ENCODE results near the gene PATE3. TPM values are rescaled to one million over a fixed set of nuclear protein-coding genes. Genes with fewer than 3 reads are reported as not detected.

PATE3 gene
- total and polyA plus RNA-seq, 2 of the 4 experiments (the other 2 are of a cell fraction) = not detected

DNA sequence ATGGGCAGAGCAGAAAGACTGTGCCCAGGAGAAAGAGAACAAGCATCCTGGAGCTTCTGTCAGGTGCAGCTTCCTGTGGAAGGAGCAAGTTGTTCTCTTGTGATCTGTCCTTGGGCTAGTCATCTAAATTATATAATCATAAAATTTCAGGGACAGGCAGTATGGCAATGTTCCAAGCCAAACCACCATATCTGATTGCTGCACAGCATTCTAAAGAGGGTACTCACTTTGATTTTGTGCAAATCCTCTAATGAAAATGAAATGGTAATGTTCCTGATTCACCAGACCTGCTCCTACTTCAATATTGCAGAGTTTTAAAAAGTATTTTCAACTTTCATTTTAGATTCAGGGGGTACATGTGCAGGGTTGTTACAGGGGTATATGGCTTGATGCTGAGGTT is 9.2 kb upstream of the PATE3 start, which contains the start of gene PATE2:
Gene PATE2, minus strand, starts transcription at position 101 of the 400 bp plus-strand sequence. Its CDS starts 55 bp downstream, at position 46.
- no peaks in the 10 kb centered on the region for H4K20me1 ChIP-seq (ENCODE audit: insufficient read depth, low read length)
- ATAC-seq (ENCODE audit: low read depth) (no peak), DNase-seq (no peak)
- intact Hi-C loops (cut with micrococcal nuclease) (no loop called here), in situ Hi-C loops (cut with MboI; ENCODE audit: low sequenced_read_pairs) (no loop called here), dilution Hi-C loops (cut with HindIII; ENCODE audit: low sequenced_read_pairs, unreplicated experiment) (no loop called here)
- H2BK20ac ChIP-seq (ENCODE audit: low read depth, low read length) = no peak within 1 kb of the TSS
- no peak within 1 kb of the TSS for H3K9ac ChIP-seq (ENCODE audit: low read depth, low read length)
- H3K4me3 ChIP-seq (ENCODE audit: insufficient read depth, low read depth, low read length) = no peak within 1 kb of the TSS
- H3K14ac ChIP-seq (replicated peaks; ENCODE audit: low read depth, low read length) = no peak within 1 kb of the TSS
- no peaks in the 10 kb centered on the region for H3K4me1 ChIP-seq (ENCODE audit: control insufficient read depth, insufficient read depth, low read length)
- no peak within 1 kb of the TSS for H2BK120ac ChIP-seq (ENCODE audit: low read depth, low read length)
- H2AK5ac ChIP-seq (ENCODE audit: low read depth, low read length) = no peak within 1 kb of the TSS
- no peak within 1 kb of the TSS for H2AFZ ChIP-seq (replicated peaks; ENCODE audit: low read length, poor library complexity)
- H2AK9ac ChIP-seq (replicated peaks; ENCODE audit: low read depth, low read length, poor library complexity) = no peak within 1 kb of the TSS
- BruUV-seq (replicated peaks) = no TSS peak
- no peaks in the 10 kb centered on the region for H3K36me3 ChIP-seq (ENCODE audit: control insufficient read depth, insufficient read depth, low read length)
- H3K79me1 ChIP-seq (ENCODE audit: low read depth in 1 of 2, low read length in 2 of 2) = no peaks in the 10 kb centered on the region
- H2BK15ac ChIP-seq (ENCODE audit: low read depth, low read length) = no peak within 1 kb of the TSS
- H3K56ac ChIP-seq (ENCODE audit: extremely low read depth, insufficient read depth, low read length) = no peak within 1 kb of the TSS
- H3K4me2 ChIP-seq (ENCODE audit: low read depth, low read length) = no peak within 1 kb of the TSS
- no peaks in the 10 kb centered on the region for H3K27me3 ChIP-seq (ENCODE audit: control insufficient read depth, insufficient read depth, low read length)
- no peak within 1 kb of the TSS for H3K4ac ChIP-seq (ENCODE audit: low read depth, low read length)
- ChIA-PET CTCF (no interaction called here), POLR2A (ENCODE audit: unreplicated experiment) (no interaction called here)
- no peaks in the 10 kb centered on the region for H3K9me1 ChIP-seq (ENCODE audit: insufficient read depth, low read length)
- H3K9me3 ChIP-seq (ENCODE audit: control insufficient read depth, insufficient read depth, low read length) = no peaks in the 10 kb centered on the region
- no peak within 1 kb of the TSS for H3K23ac ChIP-seq (ENCODE audit: low read depth, low read length)
- no peak within 1 kb of the TSS for H3K18ac ChIP-seq (ENCODE audit: low read depth, low read length)
- H4K5ac ChIP-seq (ENCODE audit: low read depth, low read length) = no peak within 1 kb of the TSS
- no peak within 1 kb of the TSS for H2BK5ac ChIP-seq (ENCODE audit: low read depth, low read length, poor library complexity, severe bottlenecking)
- H4K8ac ChIP-seq (ENCODE audit: low read depth in 2 of 2, low read length in 2 of 2) = no peak within 1 kb of the TSS
- no peak within 1 kb of the TSS for H4K91ac ChIP-seq (ENCODE audit: insufficient read depth, low read depth, low read length)
- TF ChIP-seq CEBPB (IDR thresholded peaks at IDR 0.05; ENCODE audit: low read depth, low read length) (no peak), RFX5 (IDR thresholded peaks at IDR 0.05; ENCODE audit: low read depth, low read length) (no peak), SMC3 (IDR thresholded peaks at IDR 0.05; ENCODE audit: low read depth, low read length) (no peak), FOS (IDR thresholded peaks at IDR 0.05; ENCODE audit: low read depth, low read length) (no peak), RCOR1 (IDR thresholded peaks at IDR 0.05; ENCODE audit: insufficient replicate concordance, low read length) (no peak), MXI1 (IDR thresholded peaks at IDR 0.05; ENCODE audit: borderline replicate concordance, low read depth, low read length) (no peak), CHD1 (IDR thresholded peaks at IDR 0.05; ENCODE audit: low read depth, low read length) (no peak), RAD21 (IDR thresholded peaks at IDR 0.05; ENCODE audit: low read length) (no peak), MAFK (IDR thresholded peaks at IDR 0.05; ENCODE audit: low read depth, low read length) (no peak), NFE2L2 (IDR thresholded peaks at IDR 0.05; ENCODE audit: low read depth, low read length) (no peak), MAZ (IDR thresholded peaks at IDR 0.05; ENCODE audit: borderline replicate concordance, low read depth, low read length) (no peak), BHLHE40 (IDR thresholded peaks at IDR 0.05; ENCODE audit: low read depth, low read length) (no peak), POLR2A (IDR thresholded peaks at IDR 0.05; ENCODE audit: low read depth, low read length) (no peak)
- TF ChIP-seq, protein P1, sequence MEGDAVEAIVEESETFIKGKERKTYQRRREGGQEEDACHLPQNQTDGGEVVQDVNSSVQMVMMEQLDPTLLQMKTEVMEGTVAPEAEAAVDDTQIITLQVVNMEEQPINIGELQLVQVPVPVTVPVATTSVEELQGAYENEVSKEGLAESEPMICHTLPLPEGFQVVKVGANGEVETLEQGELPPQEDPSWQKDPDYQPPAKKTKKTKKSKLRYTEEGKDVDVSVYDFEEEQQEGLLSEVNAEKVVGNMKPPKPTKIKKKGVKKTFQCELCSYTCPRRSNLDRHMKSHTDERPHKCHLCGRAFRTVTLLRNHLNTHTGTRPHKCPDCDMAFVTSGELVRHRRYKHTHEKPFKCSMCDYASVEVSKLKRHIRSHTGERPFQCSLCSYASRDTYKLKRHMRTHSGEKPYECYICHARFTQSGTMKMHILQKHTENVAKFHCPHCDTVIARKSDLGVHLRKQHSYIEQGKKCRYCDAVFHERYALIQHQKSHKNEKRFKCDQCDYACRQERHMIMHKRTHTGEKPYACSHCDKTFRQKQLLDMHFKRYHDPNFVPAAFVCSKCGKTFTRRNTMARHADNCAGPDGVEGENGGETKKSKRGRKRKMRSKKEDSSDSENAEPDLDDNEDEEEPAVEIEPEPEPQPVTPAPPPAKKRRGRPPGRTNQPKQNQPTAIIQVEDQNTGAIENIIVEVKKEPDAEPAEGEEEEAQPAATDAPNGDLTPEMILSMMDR (conservative IDR thresholded peaks at IDR 0.05; ENCODE audit: low read depth, low read length) = no peak
- TF ChIP-seq, protein P2, sequence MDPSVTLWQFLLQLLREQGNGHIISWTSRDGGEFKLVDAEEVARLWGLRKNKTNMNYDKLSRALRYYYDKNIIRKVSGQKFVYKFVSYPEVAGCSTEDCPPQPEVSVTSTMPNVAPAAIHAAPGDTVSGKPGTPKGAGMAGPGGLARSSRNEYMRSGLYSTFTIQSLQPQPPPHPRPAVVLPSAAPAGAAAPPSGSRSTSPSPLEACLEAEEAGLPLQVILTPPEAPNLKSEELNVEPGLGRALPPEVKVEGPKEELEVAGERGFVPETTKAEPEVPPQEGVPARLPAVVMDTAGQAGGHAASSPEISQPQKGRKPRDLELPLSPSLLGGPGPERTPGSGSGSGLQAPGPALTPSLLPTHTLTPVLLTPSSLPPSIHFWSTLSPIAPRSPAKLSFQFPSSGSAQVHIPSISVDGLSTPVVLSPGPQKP (IDR thresholded peaks at IDR 0.05; ENCODE audit: borderline replicate concordance, low read depth, low read length) = no peak
- TF ChIP-seq, protein P3, sequence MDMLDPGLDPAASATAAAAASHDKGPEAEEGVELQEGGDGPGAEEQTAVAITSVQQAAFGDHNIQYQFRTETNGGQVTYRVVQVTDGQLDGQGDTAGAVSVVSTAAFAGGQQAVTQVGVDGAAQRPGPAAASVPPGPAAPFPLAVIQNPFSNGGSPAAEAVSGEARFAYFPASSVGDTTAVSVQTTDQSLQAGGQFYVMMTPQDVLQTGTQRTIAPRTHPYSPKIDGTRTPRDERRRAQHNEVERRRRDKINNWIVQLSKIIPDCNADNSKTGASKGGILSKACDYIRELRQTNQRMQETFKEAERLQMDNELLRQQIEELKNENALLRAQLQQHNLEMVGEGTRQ (IDR thresholded peaks at IDR 0.05; ENCODE audit: low read depth, low read length) = no peak
- no peak within 1 kb of the TSS for H3K27ac ChIP-seq (ENCODE audit: insufficient read depth, low read length)
